GM19455 (cell line): ENCODE data around the gene FGF5.
"Not testable (repeated sequence)": the region's sequence is repeated elsewhere in the genome, so short reads cannot be mapped to it uniquely, and the experiment has no call there.

ENCODE experiments used
- ATAC-seq: cut with Tn5 transposase; IDR thresholded peaks from one replicate; pipeline ENCODE4 v1.9.1; 2021; ENCODE audit not compliant: unreplicated experiment

Gene FGF5

GRCh38 chr4:80266253-80266901 is at the start of gene FGF5:
TSS of gene FGF5 (plus strand) at chr4:80266664. CDS start at chr4:80266825, 161 bp downstream.
- no peak for ATAC-seq

GRCh38 chr4:80219301-80220025 is 47.0 kb upstream of the FGF5 start:
- ATAC-seq = no peak

- no peak for ATAC-seq
Observed at GRCh38 chr4:80220711-80221110, 45.8 kb upstream of the FGF5 start.

GRCh38 chr4:80221161-80221560 is 45.3 kb upstream of the FGF5 start:
- ATAC-seq = no peak

- ATAC-seq = no peak
Observed at GRCh38 chr4:80225595-80225994, 40.9 kb upstream of the FGF5 start.

GRCh38 chr4:80226094-80226493 is 40.4 kb upstream of the FGF5 start:
- ATAC-seq = no peak

GRCh38 chr4:80228460-80228859 is 38.0 kb upstream of the FGF5 start:
- ATAC-seq = peak; percentile 52

- peak; percentile 4 for ATAC-seq
Observed at GRCh38 chr4:80229128-80229527, 37.3 kb upstream of the FGF5 start.

GRCh38 chr4:80229590-80229989 is 36.9 kb upstream of the FGF5 start:
- peak; percentile 88 for ATAC-seq

- ATAC-seq = no peak
Observed at GRCh38 chr4:80231180-80231579, 35.3 kb upstream of the FGF5 start.

GRCh38 chr4:80232707-80233370 is 33.6 kb upstream of the FGF5 start:
- no peak for ATAC-seq

GRCh38 chr4:80233390-80233789 is 33.1 kb upstream of the FGF5 start:
- no peak for ATAC-seq

GRCh38 chr4:80235451-80235850 is 31.0 kb upstream of the FGF5 start:
- ATAC-seq = no peak

- ATAC-seq = no peak
Observed at GRCh38 chr4:80237992-80238391, 28.5 kb upstream of the FGF5 start.

GRCh38 chr4:80239480-80240150 is 26.8 kb upstream of the FGF5 start:
- ATAC-seq = no peak

- no peak for ATAC-seq
Observed at GRCh38 chr4:80240976-80241375, 25.5 kb upstream of the FGF5 start.

- no peak for ATAC-seq
Observed at GRCh38 chr4:80243274-80244018, 23.0 kb upstream of the FGF5 start.

- not testable (repeated sequence) for ATAC-seq
Observed at GRCh38 chr4:80247484-80247883, 19.0 kb upstream of the FGF5 start.

GRCh38 chr4:80249144-80249543 is 17.3 kb upstream of the FGF5 start:
- ATAC-seq = no peak

GRCh38 chr4:80252427-80252826 is 14.0 kb upstream of the FGF5 start:
- ATAC-seq = no peak

- no peak for ATAC-seq
Observed at GRCh38 chr4:80252953-80253352, 13.5 kb upstream of the FGF5 start.
